Right lobe of liver (tissue), 4 donors: Measurements from ENCODE around the gene GPR17.

Source experiments
- CTCF ChIP-seq, 4 donors: fragments of 200-600 bp in 3 of 4; fragments of 450-650 bp in 1 of 4; IDR thresholded peaks; one replicate each; pipeline versions ENCODE4 v1.5.1 to v1.8.0; 2016 to 2022; ENCODE audit warnings: antibody characterized with exemption in 4 of 4, mild to moderate bottlenecking in 2 of 4
- POLR2A ChIP-seq: fragments of 450-650 bp; IDR thresholded peaks from one replicate; pipeline ENCODE4 v1.6.1; 2017; ENCODE audit warnings: antibody characterized with exemption, mild to moderate bottlenecking
- donor health status: DM: no; HTN: no; CAD: no.
- donor health status: DM: no; HTN: no; CAD: no.
- donor health status: DM: no; HTN: yes; CAD: no.

DNA sequence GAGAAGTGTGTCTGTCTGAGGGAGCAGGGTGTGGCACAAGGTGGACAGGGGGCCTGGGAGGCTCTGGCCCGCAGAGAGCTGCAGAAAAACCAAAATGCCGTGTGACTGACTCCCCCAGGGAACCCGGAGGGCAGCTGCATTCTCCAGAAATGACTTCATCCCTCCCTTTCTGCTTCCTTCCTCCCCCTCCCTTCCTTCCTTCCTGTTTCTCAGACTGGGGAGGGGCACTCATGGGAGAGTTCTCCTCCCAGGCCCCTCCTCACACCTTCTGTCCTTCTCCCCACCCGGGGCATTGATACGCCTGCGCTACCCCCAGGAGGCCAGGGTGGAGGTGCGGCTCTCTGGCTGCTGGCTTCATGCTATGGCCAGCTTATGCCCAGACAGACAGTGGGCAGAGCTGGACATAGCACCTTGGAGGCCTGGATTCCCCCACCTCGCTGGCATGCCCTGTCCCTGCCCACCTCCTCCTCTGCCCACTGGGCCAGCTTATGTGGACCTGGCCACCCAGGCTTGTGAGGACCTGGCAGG is 8.2 kb upstream of the GPR17 start:
- TF ChIP-seq CTCF (IDR thresholded peaks at IDR 0.05) (no peak), POLR2A (no peak)
